Measurements from ENCODE around the gene NELL1.

Gene NELL1

GRCh38 chr11:20627026-20627425 is 42.4 kb upstream of the NELL1 start:
- H3K27me3 ChIP-seq (ENCODE audit: insufficient read depth, poor library complexity, severe bottlenecking), result no peaks in the 10 kb centered on the region
- no peak for DNase-seq (ENCODE audit: low spot score)
- no peaks in the 10 kb centered on the region for H3K9me3 ChIP-seq (ENCODE audit: severe bottlenecking)
- H3K4me3 ChIP-seq (ENCODE audit: severe bottlenecking), result no peak overlapping the region
- TF ChIP-seq, protein P1, sequence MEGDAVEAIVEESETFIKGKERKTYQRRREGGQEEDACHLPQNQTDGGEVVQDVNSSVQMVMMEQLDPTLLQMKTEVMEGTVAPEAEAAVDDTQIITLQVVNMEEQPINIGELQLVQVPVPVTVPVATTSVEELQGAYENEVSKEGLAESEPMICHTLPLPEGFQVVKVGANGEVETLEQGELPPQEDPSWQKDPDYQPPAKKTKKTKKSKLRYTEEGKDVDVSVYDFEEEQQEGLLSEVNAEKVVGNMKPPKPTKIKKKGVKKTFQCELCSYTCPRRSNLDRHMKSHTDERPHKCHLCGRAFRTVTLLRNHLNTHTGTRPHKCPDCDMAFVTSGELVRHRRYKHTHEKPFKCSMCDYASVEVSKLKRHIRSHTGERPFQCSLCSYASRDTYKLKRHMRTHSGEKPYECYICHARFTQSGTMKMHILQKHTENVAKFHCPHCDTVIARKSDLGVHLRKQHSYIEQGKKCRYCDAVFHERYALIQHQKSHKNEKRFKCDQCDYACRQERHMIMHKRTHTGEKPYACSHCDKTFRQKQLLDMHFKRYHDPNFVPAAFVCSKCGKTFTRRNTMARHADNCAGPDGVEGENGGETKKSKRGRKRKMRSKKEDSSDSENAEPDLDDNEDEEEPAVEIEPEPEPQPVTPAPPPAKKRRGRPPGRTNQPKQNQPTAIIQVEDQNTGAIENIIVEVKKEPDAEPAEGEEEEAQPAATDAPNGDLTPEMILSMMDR (IDR thresholded peaks at IDR 0.05; ENCODE audit: poor library complexity, severe bottlenecking), result no peak
- H3K4me1 ChIP-seq (ENCODE audit: insufficient read depth, poor library complexity, severe bottlenecking), result no peaks in the 10 kb centered on the region
- no peaks in the 10 kb centered on the region for H3K36me3 ChIP-seq (ENCODE audit: low read depth)
- H3K27ac ChIP-seq (ENCODE audit: poor library complexity, severe bottlenecking), result no peak overlapping the region
- ATAC-seq (ENCODE audit: low read depth), result no peak

- Histone ChIP-seq H3K27ac (ENCODE audit: poor library complexity, severe bottlenecking) (no peak overlapping the region), H3K4me1 (ENCODE audit: insufficient read depth, poor library complexity, severe bottlenecking) (no peaks in the 10 kb centered on the region), H3K4me3 (ENCODE audit: severe bottlenecking) (no peak overlapping the region), H3K27me3 (ENCODE audit: insufficient read depth, poor library complexity, severe bottlenecking) (no peaks in the 10 kb centered on the region), H3K36me3 (ENCODE audit: low read depth) (no peaks in the 10 kb centered on the region), H3K9me3 (ENCODE audit: severe bottlenecking) (no peaks in the 10 kb centered on the region)
- ATAC-seq (ENCODE audit: low read depth) (no peak), DNase-seq (ENCODE audit: low spot score) (no peak)
- TF ChIP-seq, protein P1 (IDR thresholded peaks at IDR 0.05; ENCODE audit: poor library complexity, severe bottlenecking), result no peak
These were observed 41.7 kb upstream of the NELL1 start for GRCh38 chr11:20627701-20628100.

- Histone ChIP-seq H3K4me3 (ENCODE audit: severe bottlenecking) (no peak overlapping the region), H3K4me1 (ENCODE audit: insufficient read depth, poor library complexity, severe bottlenecking) (no peaks in the 10 kb centered on the region), H3K9me3 (ENCODE audit: severe bottlenecking) (no peaks in the 10 kb centered on the region), H3K27me3 (ENCODE audit: insufficient read depth, poor library complexity, severe bottlenecking) (no peaks in the 10 kb centered on the region), H3K36me3 (ENCODE audit: low read depth) (no peaks in the 10 kb centered on the region), H3K27ac (ENCODE audit: poor library complexity, severe bottlenecking) (no peak overlapping the region)
- peak; percentile 87 for ATAC-seq (ENCODE audit: low read depth)
- DNase-seq (ENCODE audit: low spot score), result no peak
- TF ChIP-seq, protein P1 (IDR thresholded peaks at IDR 0.05; ENCODE audit: poor library complexity, severe bottlenecking), result no peak
These were observed 37.7 kb upstream of the NELL1 start for GRCh38 chr11:20631519-20632168.

- Histone ChIP-seq H3K27ac (ENCODE audit: poor library complexity, severe bottlenecking) (no peak overlapping the region), H3K9me3 (ENCODE audit: severe bottlenecking) (no peaks in the 10 kb centered on the region), H3K36me3 (ENCODE audit: low read depth) (no peaks in the 10 kb centered on the region), H3K4me3 (ENCODE audit: severe bottlenecking) (no peak overlapping the region), H3K27me3 (ENCODE audit: insufficient read depth, poor library complexity, severe bottlenecking) (no peaks in the 10 kb centered on the region), H3K4me1 (ENCODE audit: insufficient read depth, poor library complexity, severe bottlenecking) (no peaks in the 10 kb centered on the region)
- no peak for ATAC-seq (ENCODE audit: low read depth)
- TF ChIP-seq, protein P1 (IDR thresholded peaks at IDR 0.05; ENCODE audit: poor library complexity, severe bottlenecking), result no peak
- DNase-seq (ENCODE audit: low spot score), result no peak
These were observed 37.2 kb upstream of the NELL1 start for GRCh38 chr11:20632169-20632532.

GRCh38 chr11:20634044-20634443 is 35.3 kb upstream of the NELL1 start:
- no peak for ATAC-seq (ENCODE audit: low read depth)
- Histone ChIP-seq H3K36me3 (ENCODE audit: low read depth) (no peaks in the 10 kb centered on the region), H3K27ac (ENCODE audit: poor library complexity, severe bottlenecking) (no peak overlapping the region), H3K4me3 (ENCODE audit: severe bottlenecking) (no peak overlapping the region), H3K4me1 (ENCODE audit: insufficient read depth, poor library complexity, severe bottlenecking) (no peaks in the 10 kb centered on the region), H3K9me3 (ENCODE audit: severe bottlenecking) (no peaks in the 10 kb centered on the region), H3K27me3 (ENCODE audit: insufficient read depth, poor library complexity, severe bottlenecking) (no peaks in the 10 kb centered on the region)
- DNase-seq (ENCODE audit: low spot score), result no peak
- TF ChIP-seq, protein P1 (IDR thresholded peaks at IDR 0.05; ENCODE audit: poor library complexity, severe bottlenecking), result no peak

Data from RWPE2 (cell line).